GM21367 (cell line): ENCODE results near the gene ASCL5.

Experiments used
- ATAC-seq: cut with Tn5 transposase; IDR thresholded peaks from one replicate; pipeline ENCODE4 v1.9.1; 2021; ENCODE audit not compliant: unreplicated experiment

The ASCL5 gene

DNA sequence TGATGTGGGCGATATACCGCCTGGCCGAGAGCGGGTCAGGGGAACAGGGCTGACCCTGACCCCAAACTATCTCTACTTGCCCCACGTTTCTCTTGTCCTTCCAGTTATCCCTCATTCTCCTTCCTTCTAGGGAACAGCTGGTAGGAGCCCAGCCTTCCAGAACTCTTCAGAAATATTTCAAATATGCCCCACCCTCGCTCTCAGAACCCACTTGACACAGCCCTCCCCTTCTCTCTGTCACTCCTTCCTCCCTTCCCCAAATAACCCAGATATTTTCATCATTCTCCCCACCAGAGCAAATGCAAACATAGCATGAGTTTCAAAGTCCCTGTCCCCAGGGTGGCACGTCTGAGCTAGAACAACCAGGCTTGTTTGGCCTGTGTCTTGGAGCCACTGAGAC lies 15.8 kb downstream of the ASCL5 start:
- ATAC-seq = no peak

DNA sequence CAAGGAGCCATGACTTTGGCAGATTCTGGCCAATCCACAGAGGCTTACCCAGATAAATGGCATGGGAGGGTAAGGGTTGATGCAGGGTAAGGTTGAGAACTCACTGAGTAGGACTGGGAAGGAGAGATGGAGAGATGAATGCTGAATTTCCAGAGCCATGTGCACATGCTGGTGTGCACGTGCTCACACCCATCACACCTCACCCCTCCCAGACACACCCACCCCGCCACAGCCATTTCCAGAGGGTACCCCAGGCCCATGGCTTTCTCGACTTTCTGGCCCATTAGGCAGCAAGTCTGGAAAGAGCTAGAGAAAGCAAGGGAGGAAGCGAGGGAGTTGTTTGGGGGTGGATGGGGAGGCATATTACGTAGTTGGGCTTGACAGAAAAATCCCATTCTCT lies 16.4 kb downstream of the ASCL5 start:
- no peak for ATAC-seq

DNA sequence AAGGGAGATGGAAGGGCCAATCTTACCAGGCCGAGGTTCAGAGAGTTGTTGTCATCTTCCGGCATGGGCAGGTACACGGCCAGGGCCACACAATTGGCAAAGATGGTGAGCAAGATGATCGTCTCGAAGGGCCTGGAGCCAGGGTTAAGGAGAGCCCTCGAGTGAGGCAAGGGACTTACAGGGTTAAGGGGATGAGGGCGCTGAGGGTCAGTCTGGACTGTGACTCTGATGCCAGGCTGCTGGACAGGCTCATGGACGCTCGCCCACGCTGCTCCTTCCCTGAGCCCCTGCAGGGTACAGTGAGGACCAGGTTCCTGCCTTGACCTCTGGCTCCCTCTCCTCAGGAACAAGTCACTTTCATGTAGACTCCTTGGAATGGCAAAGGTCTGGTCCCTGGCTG lies 16.8 kb downstream of the ASCL5 start:
- ATAC-seq = no peak

DNA sequence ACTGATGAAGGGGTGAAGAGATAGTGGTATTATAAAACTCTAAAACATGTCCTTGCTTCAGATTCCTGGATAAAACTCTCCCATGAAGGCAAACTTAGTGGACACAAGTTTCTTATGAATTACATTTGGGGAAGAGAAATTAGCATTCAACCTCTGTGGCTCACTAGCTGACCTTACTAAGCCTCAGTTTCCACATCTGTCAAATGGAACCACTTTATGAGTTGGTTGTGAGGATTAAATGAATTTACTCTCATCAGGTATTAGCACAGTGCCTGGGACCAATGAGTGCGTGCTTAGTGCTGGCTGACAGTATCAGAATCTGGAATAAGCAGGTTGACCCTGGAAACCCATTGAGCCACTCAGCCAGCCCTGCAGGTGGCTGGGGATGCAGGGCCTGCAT lies 17.3 kb downstream of the ASCL5 start:
- no peak for ATAC-seq

DNA sequence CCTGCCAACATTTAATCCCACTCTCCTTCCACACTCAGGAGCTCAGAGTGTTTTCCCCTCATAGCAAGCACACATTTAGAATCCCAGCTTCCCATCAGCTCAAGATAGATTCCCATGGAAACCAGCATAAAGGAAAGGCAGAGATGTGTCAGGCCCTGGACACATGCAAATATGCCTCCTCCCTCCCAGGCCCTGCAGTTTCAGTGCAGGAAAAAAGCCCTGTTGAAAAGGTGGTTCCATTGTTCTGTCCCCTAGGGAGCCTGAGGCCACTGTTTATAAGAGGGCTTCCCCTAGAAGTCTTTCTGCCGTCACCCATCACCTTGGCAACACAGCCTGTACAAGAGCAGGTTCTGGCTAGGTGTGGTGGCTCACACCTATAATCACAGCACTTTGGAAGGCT lies 18.4 kb downstream of the ASCL5 start:
- no peak for ATAC-seq

DNA sequence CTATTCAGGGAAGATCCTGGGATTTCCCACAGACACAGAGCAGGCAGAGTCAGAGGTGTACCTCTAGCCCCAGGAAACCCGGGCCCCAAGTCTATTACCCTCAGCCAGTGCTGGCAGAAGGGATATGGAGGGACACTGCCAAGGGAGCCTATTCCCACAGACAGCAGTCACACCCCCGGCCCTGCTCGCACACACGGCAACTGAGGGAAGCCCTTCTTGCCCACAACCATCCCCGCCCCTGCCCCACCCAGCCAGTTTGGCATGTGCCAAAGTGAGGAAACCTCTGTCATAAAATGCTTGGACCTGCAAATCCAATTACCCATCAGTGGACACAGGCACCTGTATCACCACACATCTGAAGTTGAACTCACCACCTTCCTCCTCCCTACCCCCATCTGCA lies 21.3 kb downstream of the ASCL5 start:
- ATAC-seq = no peak

DNA sequence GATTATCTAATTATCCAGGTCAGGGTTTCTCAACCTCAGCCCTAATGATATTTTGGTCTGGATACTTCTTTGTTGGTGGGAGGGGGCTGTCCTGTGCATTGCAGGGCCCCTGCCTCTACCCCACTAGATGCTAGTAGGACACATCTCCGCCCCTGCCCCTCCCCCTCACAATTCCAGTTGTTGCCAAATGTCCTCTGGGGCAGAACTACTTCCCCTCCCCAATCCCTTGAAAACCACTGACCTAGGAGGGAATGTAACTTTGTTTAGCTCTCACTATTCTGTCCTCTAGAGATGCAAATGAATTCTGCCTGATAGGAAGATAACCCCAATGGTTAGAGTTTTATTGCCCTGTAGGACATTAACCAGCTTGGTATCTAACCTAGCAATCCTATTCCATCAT lies 22.8 kb downstream of the ASCL5 start:
- no peak for ATAC-seq

DNA sequence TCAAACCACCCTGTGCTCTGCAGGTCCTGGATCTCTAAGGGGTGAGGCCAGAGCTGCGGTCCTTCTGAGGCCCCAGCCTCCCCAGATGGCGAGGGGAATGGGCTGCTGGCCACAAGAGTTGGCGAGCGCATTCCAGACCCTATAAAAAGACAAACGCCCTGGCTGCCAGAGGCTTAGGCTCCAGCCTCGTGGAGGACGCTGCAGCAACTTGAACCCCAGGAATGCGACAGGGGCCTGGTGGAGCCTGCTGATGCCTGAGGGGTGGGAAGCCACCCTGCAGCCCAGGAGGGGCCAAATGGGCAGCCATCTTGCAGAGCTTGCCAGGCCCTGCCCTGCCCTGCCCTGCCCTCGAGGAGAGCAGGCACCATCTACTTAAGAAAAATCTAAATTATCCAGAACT lies 23.3 kb downstream of the ASCL5 start:
- no peak for ATAC-seq

DNA sequence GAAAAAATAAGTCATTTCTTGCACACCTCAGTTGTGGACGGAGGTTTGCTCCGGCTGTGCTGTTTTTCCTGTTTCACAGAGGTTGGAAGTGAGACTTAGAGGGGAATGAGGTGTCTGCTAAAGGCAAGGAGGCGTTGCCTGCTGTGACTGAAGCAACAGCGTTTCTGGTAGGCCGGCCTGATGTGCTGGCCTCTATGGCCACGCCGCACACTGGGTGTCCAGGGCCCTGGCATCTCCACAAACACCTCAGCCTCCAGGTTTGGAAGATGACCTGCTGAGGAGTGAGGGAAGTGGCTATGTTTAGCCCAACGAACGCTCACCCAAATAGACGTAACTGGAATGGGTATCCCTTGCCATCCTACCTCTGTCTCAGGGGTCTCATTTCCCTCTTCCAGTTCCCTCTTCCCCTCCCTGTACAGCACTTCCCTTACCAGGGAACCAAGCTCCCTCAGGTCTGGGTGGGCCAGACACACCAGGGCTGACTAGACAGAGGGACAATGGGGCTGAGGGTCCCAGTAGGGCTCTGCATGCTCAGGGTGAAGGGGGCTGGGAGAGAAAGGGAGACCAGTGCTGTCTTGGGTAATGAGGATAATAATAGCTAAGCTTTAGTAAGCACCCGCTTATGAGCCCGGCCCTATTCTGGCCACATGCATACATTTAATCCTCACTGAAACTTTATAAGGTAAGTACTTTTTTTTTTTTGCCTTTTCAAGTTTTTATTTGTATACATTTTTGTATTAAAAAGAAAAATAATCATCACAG lies 26.6 kb downstream of the ASCL5 start:
- no peak for ATAC-seq

DNA sequence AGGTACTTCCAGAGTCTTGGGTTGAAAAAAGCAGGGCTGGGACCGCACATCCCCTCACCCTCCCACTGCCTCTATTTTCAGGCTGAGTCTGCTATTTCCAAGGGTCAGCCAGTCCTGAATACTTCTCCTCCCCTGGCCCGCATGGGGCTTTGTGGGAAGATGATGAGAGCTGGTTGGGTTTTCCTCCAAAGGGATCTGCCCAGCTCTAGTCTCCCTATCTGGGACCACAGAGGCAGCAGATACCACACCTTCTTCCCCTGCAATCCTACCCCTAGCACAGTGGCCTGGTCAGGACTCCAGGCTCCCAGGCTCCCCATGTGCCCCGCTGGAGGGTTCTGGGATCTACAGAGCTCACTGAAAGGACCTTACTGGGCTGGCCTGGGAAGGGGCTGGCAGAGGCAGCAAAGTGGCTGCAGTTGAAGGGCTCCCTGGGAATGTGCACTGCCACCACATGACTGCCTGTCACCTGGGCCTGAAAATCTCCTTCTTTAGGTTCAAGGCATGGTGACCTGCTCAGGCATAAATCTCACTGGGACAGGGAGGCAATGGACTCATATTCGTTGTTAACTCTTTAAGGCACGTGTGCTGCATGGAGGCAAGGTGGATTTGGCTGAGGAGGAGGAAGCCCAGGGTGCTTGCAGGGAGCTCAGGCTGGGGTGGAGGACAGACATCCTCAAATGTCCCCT lies 27.8 kb downstream of the ASCL5 start:
- no peak for ATAC-seq

DNA sequence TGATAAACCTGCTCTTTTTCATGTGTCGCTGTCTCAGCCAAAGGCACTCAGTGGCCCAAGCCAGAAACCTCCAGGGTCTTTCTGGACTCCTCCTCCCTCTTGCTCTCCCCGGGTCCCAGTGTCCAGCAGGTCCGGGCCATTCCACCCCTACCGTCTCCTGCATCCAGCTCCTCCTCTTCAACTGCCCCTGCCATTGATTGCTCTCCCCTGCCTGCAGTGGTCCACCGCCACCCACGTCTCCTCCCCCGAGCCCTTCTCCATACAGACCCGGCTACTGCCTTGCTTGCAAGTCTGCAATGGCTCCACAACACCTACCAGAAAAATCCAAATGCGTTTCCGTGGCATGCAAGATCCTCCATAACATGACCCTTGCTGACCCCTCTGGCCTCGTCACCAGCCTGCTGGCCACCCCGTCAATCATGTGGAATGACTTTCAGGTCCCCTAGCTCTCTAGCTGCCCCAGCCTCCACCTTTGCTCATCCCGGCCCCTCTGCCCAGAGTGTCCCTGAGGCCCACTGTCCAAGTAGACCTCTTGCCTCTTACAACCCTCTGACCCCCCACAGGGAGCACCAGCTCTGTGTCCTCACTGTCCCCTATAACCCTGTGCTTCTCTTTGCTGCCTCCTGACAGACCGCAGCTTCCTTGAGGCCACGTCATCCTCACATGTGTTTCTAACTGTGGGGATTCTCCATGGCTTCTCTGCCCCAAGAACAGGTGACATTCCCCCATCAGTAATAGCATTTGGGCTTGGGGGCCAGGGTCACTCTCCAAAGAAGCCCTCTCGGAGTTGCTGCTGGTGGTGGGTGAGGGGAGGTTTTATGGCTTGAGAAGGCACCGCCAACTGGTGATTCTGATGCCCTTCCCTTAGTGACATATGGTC lies 29.8 kb downstream of the ASCL5 start:
- ATAC-seq = no peak

DNA sequence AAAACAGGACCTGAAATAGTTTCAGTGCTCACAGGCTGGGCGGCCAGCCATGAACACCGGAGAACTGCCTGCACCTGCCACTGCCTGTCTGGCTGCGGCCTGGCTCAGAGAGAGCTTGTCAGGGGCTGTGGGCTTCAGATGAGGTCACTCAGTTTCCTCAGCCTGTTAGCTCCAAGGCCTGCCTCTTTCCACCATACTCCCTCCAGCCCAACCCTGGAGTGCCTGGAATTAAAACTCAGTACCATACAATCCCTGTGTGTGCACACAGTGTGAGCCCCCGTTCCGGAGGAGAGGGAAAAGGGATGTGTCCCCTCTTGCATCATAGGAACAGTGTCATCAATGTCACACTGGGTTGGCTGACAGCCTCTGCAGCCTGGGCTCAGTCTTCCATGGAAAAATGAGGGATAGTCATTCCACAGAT lies 30.9 kb downstream of the ASCL5 start:
- ATAC-seq = no peak

DNA sequence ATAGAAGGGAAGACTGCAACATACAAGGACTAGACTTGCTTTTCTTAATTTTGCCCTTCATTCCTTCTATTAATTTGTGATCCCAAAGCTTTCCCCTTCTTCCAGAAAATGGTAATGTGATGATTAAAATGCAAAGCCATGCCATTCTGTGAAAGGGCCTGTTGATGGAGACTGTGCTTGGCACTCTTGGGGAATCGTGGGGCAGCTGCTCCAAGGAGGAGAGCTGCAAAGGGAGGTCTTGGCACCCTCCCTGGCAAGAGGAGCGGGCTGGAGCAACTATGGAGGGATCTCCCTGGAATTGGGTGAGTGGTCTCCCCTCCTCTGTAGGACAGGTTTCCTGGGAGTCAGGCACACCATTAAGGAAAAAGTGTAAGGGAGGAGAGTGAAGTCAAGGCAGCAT lies 31.4 kb downstream of the ASCL5 start:
- no peak for ATAC-seq

DNA sequence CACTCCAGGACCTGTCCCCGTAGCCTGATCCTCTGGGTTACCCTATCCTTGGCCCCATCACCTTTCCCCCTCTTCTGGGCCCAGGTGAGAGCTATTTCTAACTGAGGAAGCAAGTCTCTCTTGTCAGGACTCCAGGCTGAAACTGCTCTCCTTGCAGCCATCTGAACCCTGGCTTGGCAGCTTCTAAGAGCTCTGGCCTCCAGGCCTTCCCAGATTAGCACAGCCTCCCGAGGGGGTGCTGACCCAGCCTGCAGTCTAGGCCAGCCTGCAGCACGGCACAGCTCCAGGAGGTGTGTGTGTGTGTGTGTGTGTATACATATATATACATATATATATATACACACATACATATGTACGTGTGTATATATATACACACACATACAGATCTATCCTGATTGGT lies 32.2 kb downstream of the ASCL5 start:
- ATAC-seq = no peak

DNA sequence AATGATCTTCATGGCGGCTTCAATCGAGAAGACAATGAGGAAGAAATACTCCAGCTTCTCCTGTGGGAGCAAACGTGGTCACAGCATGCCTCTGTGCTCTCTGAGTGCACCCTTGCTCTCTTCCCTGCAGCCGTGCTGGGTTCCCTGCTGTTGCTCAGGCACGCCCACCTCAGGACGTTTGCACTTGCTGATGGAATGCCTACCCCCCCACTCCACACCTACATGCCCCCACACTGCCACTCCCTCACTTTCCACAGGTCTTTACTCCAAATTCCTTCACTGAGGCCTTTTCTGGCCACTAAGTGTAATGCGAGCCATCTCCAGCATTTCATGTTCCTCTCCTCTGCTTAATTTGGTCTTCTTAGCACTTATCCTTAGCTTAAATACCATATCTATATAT lies 33.0 kb downstream of the ASCL5 start:
- no peak for ATAC-seq

DNA sequence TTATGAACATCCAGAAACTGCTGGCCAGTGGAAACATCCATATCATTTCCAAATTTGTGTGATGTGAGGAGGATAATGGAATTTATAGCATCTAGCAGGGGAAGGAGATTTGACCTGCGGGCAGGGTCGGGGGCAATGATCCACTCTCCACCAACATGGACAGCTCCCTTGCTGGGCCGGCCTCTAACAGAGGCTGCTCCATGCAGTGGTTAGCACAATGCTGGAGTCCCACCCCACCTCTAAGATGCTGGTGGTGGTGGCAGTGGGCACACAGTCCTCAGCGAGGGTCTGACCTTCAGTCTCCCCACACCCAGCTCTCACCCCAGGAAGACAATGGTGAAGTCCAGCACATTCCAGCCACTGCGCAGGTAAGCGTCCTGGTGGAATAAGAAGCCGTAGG lies 33.4 kb downstream of the ASCL5 start:
- no peak for ATAC-seq

DNA sequence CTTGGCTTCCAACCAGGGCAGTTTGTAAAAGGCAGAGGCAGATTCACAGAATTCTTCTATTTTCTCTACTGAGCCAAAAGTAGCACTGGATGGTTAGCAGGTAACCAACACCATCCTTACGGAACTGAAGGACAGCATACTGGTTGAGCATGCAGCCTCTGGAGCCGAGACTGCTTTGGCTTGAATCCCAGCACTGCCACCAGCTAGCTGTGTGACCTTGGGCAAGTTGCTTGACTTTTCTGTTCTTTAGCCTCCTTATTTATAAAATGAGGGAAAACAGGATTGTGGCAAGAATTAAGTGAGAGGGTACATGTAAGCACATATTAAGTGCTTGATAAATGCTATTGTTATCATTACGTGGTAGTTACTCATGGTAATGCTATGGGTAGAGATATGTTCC lies 34.2 kb downstream of the ASCL5 start:
- ATAC-seq = no peak

DNA sequence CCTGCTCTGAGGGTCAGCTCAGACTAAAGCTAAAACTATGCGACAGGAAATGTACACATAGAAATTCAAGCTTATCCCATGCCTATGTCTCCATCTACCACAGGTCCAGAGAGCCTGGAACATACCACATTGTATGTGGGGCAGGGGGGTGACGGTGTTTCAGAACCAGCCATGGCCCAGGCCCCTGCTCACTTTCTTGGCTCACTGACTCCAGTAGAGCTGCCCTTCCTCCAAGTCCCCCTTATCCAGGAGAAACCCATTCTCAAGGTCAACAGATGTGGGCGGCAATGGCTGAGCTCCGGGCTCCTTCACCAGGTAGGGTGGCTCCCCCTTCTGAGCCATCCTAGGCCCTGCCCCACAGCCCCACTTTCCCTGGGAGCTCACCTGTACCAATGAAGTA lies 35.7 kb downstream of the ASCL5 start:
- ATAC-seq = no peak

DNA sequence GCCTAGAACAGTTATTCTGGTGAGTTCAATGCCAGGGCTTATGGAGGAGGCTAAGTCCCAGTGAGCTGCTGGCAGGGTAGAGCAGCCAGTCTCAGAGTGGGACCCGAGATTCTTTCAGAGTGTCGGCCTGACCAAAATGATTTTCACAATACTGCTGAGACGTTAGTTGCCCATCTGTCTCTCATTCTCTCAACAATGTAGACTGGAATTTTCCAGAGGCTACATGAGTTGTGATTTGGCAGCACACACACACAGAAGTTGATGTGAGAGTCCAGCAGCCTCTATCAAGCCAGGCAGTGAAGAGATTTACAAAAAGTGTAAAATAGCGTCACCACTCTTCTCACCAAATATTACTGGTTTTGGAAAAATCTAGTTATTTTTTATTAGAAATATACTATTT lies 36.4 kb downstream of the ASCL5 start:
- no peak for ATAC-seq

DNA sequence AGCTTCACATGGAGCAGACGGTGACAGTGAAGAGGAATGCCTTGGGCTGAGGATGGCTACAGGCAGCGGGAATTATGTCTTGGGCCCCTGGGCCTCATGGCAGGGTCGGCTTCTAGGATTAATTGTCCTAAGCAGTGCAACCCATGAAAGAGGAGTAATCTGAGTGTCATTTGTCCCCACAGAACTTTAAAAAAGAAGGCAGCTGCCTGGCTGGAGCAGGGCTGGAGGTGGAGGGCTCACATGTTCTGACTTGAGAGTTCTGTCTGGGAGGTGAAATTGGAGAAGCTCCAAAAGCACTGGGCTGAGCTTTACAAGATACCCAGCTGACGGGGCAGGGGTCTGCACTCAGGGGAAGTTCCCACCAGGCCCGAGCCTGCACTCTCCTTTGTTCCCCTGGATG lies 37.4 kb downstream of the ASCL5 start:
- no peak for ATAC-seq

DNA sequence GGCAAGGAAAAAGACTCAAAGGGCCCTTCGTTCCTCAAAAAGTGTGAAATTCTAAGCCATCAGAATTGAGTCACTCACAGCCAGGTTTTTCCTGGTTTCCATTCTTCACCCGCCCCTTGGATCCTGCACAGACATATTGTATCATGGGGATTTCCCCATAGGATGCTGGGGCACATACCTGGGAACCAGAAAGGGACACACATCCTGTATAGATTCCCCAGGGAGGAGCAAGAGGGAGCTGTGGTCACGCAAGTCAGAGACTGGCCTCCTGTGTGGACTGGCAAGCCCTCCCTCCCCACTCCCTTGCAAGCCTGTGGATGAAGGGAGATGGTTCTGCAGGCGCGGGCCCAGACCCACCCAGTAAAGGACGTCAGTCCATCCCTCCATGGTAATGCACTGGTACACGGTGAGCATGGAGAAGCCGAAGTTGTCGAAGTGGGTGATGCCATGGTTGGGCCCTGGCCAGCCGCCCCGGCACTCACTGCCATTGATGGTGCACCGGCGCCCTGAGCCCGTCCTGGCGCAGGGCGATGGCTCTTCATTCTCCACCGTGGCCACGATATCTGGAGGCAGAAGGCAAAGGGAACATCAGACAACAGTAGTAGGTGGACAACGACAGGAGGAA lies 38.0 kb downstream of the ASCL5 start:
- ATAC-seq = no peak
